GM18907 (cell line): ENCODE measurements around the gene UBR2.

Experiments used
- ATAC-seq: cut with Tn5 transposase; IDR thresholded peaks from one replicate; pipeline ENCODE4 v1.9.1; 2021; ENCODE audit warnings: mild to moderate bottlenecking, moderate library complexity; ENCODE audit not compliant: unreplicated experiment

The UBR2 gene

GRCh38 chr6:42563697-42564505, at the start of gene UBR2:
Gene UBR2 (plus strand): TSS chr6:42564029. CDS start chr6:42564320, 291 bp downstream.
- ATAC-seq: peak; percentile 93

GRCh38 chr6:42514745-42515144, 49.1 kb upstream of the UBR2 start:
- ATAC-seq: no peak

GRCh38 chr6:42519779-42520178, 44.0 kb upstream of the UBR2 start:
- ATAC-seq: no peak

- ATAC-seq: no peak
Measured at GRCh38 chr6:42520786-42521607, 42.8 kb upstream of the UBR2 start.

- no peak for ATAC-seq
Measured at GRCh38 chr6:42522036-42522435, 41.8 kb upstream of the UBR2 start.

- ATAC-seq: no peak
Measured at GRCh38 chr6:42522942-42523814, 40.7 kb upstream of the UBR2 start.

GRCh38 chr6:42525206-42525605, 38.6 kb upstream of the UBR2 start:
- ATAC-seq: no peak

GRCh38 chr6:42526616-42527015, 37.2 kb upstream of the UBR2 start:
- no peak for ATAC-seq

- ATAC-seq: no peak
Measured at GRCh38 chr6:42527204-42527603, 36.6 kb upstream of the UBR2 start.

- ATAC-seq: no peak
Measured at GRCh38 chr6:42530296-42530695, 33.5 kb upstream of the UBR2 start.

- no peak for ATAC-seq
Measured at GRCh38 chr6:42530751-42531150, 33.1 kb upstream of the UBR2 start.

- ATAC-seq: no peak
Measured at GRCh38 chr6:42532038-42532669, 31.7 kb upstream of the UBR2 start.

GRCh38 chr6:42533794-42534193, 30.0 kb upstream of the UBR2 start:
- ATAC-seq: no peak

- no peak for ATAC-seq
Measured at GRCh38 chr6:42537536-42537935, 26.3 kb upstream of the UBR2 start.

GRCh38 chr6:42539135-42539534, 24.7 kb upstream of the UBR2 start:
- no peak for ATAC-seq

- no peak for ATAC-seq
Measured at GRCh38 chr6:42545226-42545773, 18.5 kb upstream of the UBR2 start.

GRCh38 chr6:42547407-42548329, 16.2 kb upstream of the UBR2 start:
- ATAC-seq: peak; percentile 74

GRCh38 chr6:42550277-42550676, 13.6 kb upstream of the UBR2 start:
- ATAC-seq: no peak

- ATAC-seq: no peak
Measured at GRCh38 chr6:42551217-42551616, 12.6 kb upstream of the UBR2 start.
